MCF 10A (cell line): Measurements from ENCODE around the gene CDNF. TPM values are rescaled to one million over a fixed set of nuclear protein-coding genes. Genes with fewer than 3 reads are reported as not detected.

Experiments
- BruUV-seq: library from RNA; stranded (reverse); fragments of 400-500 nt; replicated peaks from 2 replicates; lab custom pipeline; 2021; lab: Mats Ljungman, UMichigan
- CTCF ChIA-PET: fragments of 300-600 bp; sonication (Branson Sonifier 250); formaldehyde crosslinking; extraction: SDS; loops from one replicate; lab custom pipeline; 2021; ENCODE audit warnings: antibody characterized with exemption, inconsistent platforms; lab: Yijun Ruan, JAX
- POLR2A ChIA-PET: fragments of 300-600, 350-650 bp; sonication (Branson Sonifier 250); formaldehyde crosslinking; extraction: SDS; loops from one replicate; lab custom pipeline; 2020; ENCODE audit warnings: antibody characterized with exemption, inconsistent platforms; lab: Yijun Ruan, JAX
- DNase-seq: peaks from one replicate; pipeline ENCODE4 v3.0.0-alpha.2; 2018; ENCODE audit not compliant: unreplicated experiment
- H3K27ac Mint-ChIP-seq: one replicate; pipeline ENCODE4 v1.8.0; 2022; ENCODE audit warnings: mild to moderate bottlenecking, low read depth, mixed read lengths; ENCODE audit not compliant: unreplicated experiment
- H3K27me3 Mint-ChIP-seq: one replicate; pipeline ENCODE4 v1.8.0; 2022; ENCODE audit warnings: mixed read lengths; ENCODE audit not compliant: insufficient read depth, unreplicated experiment
- H3K36me3 Mint-ChIP-seq: one replicate; pipeline ENCODE4 v1.8.0; 2022; ENCODE audit warnings: mild to moderate bottlenecking, moderate library complexity, mixed read lengths; ENCODE audit not compliant: insufficient read depth, unreplicated experiment
- H3K4me1 Mint-ChIP-seq: one replicate; pipeline ENCODE4 v1.8.0; 2022; ENCODE audit warnings: mixed read lengths; ENCODE audit not compliant: insufficient read depth, unreplicated experiment
- H3K4me3 Mint-ChIP-seq: one replicate; pipeline ENCODE4 v1.8.0; 2022; ENCODE audit warnings: mild to moderate bottlenecking, moderate library complexity, mixed read lengths; ENCODE audit not compliant: unreplicated experiment
- H3K9me3 Mint-ChIP-seq: one replicate; pipeline ENCODE4 v1.8.0; 2022; ENCODE audit warnings: mixed read lengths; ENCODE audit not compliant: unreplicated experiment
- intact Hi-C: fragments of 100-400 bp; cut with micrococcal nuclease; formaldehyde crosslinking; loops from 2 replicates; pipeline ENCODE4 v1.14.1; 2022
- total RNA-seq: library from RNA; stranded (reverse); gene quantifications from 2 replicates; pipeline ENCODE4 v1.2.3, GENCODE V29; 2022
- TF ChIP-seq, protein P1 (sequence below): fragments of 200-600 bp; IDR thresholded peaks from one replicate; pipeline ENCODE4 v1.8.0; 2022; ENCODE audit warnings: antibody characterized with exemption, mild to moderate bottlenecking; ENCODE audit not compliant: unreplicated experiment

CDNF gene
- total RNA-seq, 1 experiment from 2014 or later, result 2.9 TPM

DNA sequence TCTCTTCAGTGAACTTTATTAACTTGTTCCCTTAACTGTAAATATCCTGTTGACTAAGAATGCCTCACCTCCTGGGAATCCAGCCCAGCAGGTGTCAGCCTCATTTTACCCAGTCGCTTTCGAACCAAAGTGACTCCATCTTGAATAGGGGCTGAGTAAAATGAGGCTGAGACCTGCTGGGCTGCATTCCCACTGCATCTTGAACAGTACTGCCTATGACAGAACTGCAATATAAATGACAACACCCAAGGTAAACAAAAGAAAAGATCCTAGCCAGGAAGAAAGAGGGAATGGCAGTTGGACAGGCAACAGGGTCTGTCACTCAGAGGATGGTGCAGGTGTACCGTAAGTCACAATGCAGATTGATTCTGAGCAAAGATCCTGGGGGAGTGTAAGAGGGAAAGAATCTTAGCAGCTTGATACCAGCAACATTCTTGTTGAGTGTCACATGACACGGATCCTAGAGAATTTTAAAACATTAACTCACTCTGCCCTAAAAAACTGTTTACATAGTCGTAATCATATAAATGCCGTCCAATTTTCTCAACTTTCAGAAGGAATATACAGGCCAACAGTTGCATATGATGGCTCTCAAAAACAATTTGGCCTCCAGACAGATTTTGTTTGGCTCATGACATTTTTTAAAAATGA, 58.7 kb downstream of the CDNF start:
- no peaks in the 10 kb centered on the region for H3K27me3 Mint-ChIP-seq
- H3K4me1 Mint-ChIP-seq, result peaks cover 12% of the 10 kb centered on the region
- intact Hi-C loops, result no loop called here
- ChIA-PET POLR2A (interaction anchor here (0.5 kb wide), 1 partner anchor 21 kb away, joined by 4 read pairs; no protein-coding TSS in a partner anchor), CTCF (no interaction called here)
- no TSS peak for BruUV-seq
- TF ChIP-seq, protein P1, sequence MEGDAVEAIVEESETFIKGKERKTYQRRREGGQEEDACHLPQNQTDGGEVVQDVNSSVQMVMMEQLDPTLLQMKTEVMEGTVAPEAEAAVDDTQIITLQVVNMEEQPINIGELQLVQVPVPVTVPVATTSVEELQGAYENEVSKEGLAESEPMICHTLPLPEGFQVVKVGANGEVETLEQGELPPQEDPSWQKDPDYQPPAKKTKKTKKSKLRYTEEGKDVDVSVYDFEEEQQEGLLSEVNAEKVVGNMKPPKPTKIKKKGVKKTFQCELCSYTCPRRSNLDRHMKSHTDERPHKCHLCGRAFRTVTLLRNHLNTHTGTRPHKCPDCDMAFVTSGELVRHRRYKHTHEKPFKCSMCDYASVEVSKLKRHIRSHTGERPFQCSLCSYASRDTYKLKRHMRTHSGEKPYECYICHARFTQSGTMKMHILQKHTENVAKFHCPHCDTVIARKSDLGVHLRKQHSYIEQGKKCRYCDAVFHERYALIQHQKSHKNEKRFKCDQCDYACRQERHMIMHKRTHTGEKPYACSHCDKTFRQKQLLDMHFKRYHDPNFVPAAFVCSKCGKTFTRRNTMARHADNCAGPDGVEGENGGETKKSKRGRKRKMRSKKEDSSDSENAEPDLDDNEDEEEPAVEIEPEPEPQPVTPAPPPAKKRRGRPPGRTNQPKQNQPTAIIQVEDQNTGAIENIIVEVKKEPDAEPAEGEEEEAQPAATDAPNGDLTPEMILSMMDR, result no peak
- H3K9me3 Mint-ChIP-seq, result no peaks in the 10 kb centered on the region
- DNase-seq, result peak; percentile 22
- H3K36me3 Mint-ChIP-seq, result no peaks in the 10 kb centered on the region
- no peak overlapping the region for H3K4me3 Mint-ChIP-seq
- H3K27ac Mint-ChIP-seq, result no peak overlapping the region

- BruUV-seq, result no TSS peak
- Mint-ChIP-seq H3K4me3 (no peak overlapping the region), H3K4me1 (peaks cover 6% of the 10 kb centered on the region), H3K9me3 (no peaks in the 10 kb centered on the region), H3K27me3 (no peaks in the 10 kb centered on the region), H3K36me3 (peaks cover 7% of the 10 kb centered on the region), H3K27ac (no peak overlapping the region)
- TF ChIP-seq, protein P1, result no peak
- POLR2A ChIA-PET, result no interaction called here
- no peak for DNase-seq
- intact Hi-C loops, result no loop called here
- CTCF ChIA-PET, result no interaction called here
Measured at GRCh38 chr10:14776546-14776945, 61.3 kb downstream of the CDNF start.

- Mint-ChIP-seq H3K27me3 (no peaks in the 10 kb centered on the region), H3K4me1 (peaks cover 6% of the 10 kb centered on the region), H3K36me3 (peaks cover 7% of the 10 kb centered on the region), H3K4me3 (no peak overlapping the region), H3K9me3 (no peaks in the 10 kb centered on the region), H3K27ac (no peak overlapping the region)
- DNase-seq, result no peak
- CTCF ChIA-PET, result no interaction called here
- TF ChIP-seq, protein P1, result no peak
- POLR2A ChIA-PET, result no interaction called here
- BruUV-seq, result no TSS peak
- intact Hi-C loops, result no loop called here
Measured at GRCh38 chr10:14775656-14776055, 62.2 kb downstream of the CDNF start.

DNA sequence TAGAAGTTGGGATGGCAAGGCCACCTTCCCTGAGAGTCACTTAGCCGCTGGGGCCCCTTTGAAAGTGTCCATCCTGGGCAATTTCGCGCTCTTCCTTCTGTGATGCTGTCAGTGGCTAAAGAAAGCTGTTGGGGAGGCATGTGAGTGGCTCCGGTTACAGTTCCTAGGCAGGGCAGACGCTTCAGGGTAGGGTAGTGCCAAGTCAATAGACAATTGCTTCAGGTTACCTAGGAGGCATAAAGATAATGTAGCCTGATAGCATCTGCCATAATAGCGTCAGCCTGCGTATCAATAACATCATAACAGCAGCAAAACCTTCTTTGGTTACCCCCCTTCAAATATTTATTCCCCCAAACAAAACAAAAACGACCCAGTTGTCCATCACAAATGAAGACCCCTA, 63.0 kb downstream of the CDNF start, which contains the start of gene FAM107B:
TSS of gene FAM107B (minus strand) at position 101 of the 400 bp plus-strand sequence. CDS start 234 bp downstream, outside the sequence.
- Mint-ChIP-seq H3K4me1 (peaks cover 6% of the 10 kb centered on the region), H3K4me3 (no peak within 1 kb of the TSS), H3K9me3 (no peaks in the 10 kb centered on the region), H3K27ac (no peak within 1 kb of the TSS), H3K27me3 (no peaks in the 10 kb centered on the region), H3K36me3 (peaks cover 7% of the 10 kb centered on the region)
- BruUV-seq, result no TSS peak
- CTCF ChIA-PET, result no interaction called here
- no peak for DNase-seq
- POLR2A ChIA-PET, result interaction anchor here (0.6 kb wide), 1 partner anchor 137 kb away, joined by 3 read pairs; no protein-coding TSS in a partner anchor
- intact Hi-C loops, result no loop called here
- TF ChIP-seq, protein P1, result no peak
